ENCODE results near the gene STEAP3. TPM values are rescaled to one million over a fixed set of nuclear protein-coding genes. Genes with fewer than 3 reads are reported as not detected.

STEAP3 gene
- total RNA-seq, 2 donors from 2014 or later = 0.10 to 0.13 TPM

- no peaks in the 10 kb centered on the region for H3K9me3 ChIP-seq (ENCODE audit: control insufficient read depth, low read length, poor library complexity, severe bottlenecking)
- no peak for ATAC-seq
- H3K4me1 Mint-ChIP-seq = no peaks in the 10 kb centered on the region
- H3K27me3 Mint-ChIP-seq = peaks cover 31% of the 10 kb centered on the region
- DNase-seq = no peak
- no peak overlapping the region for H3K27ac Mint-ChIP-seq
- no peaks in the 10 kb centered on the region for H3K36me3 Mint-ChIP-seq (ENCODE audit: low read depth)
- H3K4me3 Mint-ChIP-seq = no peak overlapping the region
Measured at GRCh38 chr2:119190321-119191111, 33.1 kb upstream of the STEAP3 start.

DNA sequence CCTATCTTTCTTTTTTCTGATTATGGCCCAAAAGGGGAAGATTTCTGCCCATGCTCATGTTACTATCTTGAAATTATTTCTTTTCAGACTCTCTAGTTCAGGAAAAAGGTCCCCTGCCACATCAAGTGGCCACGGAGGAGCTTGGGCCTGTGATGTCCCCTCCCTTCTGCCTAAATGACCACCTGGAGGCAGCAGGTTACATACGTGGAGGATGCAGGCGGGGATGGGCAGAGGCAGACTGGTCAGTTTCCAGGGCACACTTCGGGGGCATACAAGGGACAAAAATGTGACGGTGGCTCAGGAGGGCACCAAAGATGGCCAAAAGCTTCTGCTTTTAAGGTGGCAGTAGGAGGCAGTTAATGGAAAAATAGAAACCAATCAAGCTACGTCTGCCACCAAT is 30.7 kb upstream of the STEAP3 start:
- ATAC-seq = no peak
- no peak overlapping the region for H3K4me3 Mint-ChIP-seq
- H3K36me3 Mint-ChIP-seq (ENCODE audit: low read depth) = no peaks in the 10 kb centered on the region
- no peaks in the 10 kb centered on the region for H3K4me1 Mint-ChIP-seq
- H3K27me3 Mint-ChIP-seq = peaks cover 30% of the 10 kb centered on the region
- no peaks in the 10 kb centered on the region for H3K9me3 ChIP-seq (ENCODE audit: control insufficient read depth, low read length, poor library complexity, severe bottlenecking)
- DNase-seq = no peak
- no peak overlapping the region for H3K27ac Mint-ChIP-seq

GRCh38 chr2:119195001-119195400 is 28.6 kb upstream of the STEAP3 start:
- Mint-ChIP-seq H3K36me3 (ENCODE audit: low read depth) (no peaks in the 10 kb centered on the region), H3K27ac (no peak overlapping the region), H3K27me3 (peaks cover 43% of the 10 kb centered on the region), H3K4me3 (no peak overlapping the region), H3K4me1 (no peaks in the 10 kb centered on the region)
- H3K9me3 ChIP-seq (ENCODE audit: control insufficient read depth, low read length, poor library complexity, severe bottlenecking) = no peaks in the 10 kb centered on the region
- no peak for ATAC-seq
- DNase-seq = no peak

DNA sequence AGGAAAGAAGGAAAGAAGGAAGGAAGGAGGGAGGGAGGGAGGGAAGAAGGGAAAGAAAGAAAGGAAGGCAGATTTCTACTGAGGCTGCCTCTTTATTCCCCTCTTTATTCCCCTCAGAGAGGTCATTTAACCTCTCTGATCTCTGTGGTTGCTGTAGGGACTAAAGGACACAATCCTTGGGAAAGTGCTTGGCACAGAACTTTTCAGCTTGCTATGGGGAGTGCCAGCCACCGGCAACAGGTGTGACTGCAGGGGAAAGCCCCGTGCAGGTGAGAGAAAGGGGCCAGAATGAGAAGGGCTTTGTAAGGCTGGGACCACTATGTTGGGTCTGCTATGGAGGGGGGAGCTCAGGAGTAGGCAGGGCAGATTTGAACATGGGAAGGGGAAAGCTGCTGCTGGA is 27.7 kb upstream of the STEAP3 start:
- no peak overlapping the region for H3K27ac Mint-ChIP-seq
- no peaks in the 10 kb centered on the region for H3K9me3 ChIP-seq (ENCODE audit: control insufficient read depth, low read length, poor library complexity, severe bottlenecking)
- DNase-seq (no peak), ATAC-seq (no peak)
- H3K27me3 Mint-ChIP-seq = peaks cover 39% of the 10 kb centered on the region
- no peaks in the 10 kb centered on the region for H3K4me1 Mint-ChIP-seq
- H3K4me3 Mint-ChIP-seq = no peak overlapping the region
- H3K36me3 Mint-ChIP-seq (ENCODE audit: low read depth) = no peaks in the 10 kb centered on the region

- H3K4me3 Mint-ChIP-seq = no peak overlapping the region
- H3K9me3 ChIP-seq (ENCODE audit: control insufficient read depth, low read length, poor library complexity, severe bottlenecking) = no peaks in the 10 kb centered on the region
- no peak overlapping the region for H3K27ac Mint-ChIP-seq
- ATAC-seq = no peak
- no peaks in the 10 kb centered on the region for H3K4me1 Mint-ChIP-seq
- DNase-seq = no peak
- no peaks in the 10 kb centered on the region for H3K36me3 Mint-ChIP-seq (ENCODE audit: low read depth)
- H3K27me3 Mint-ChIP-seq = peaks cover 43% of the 10 kb centered on the region
Measured at GRCh38 chr2:119196301-119197125, 27.1 kb upstream of the STEAP3 start.

DNA sequence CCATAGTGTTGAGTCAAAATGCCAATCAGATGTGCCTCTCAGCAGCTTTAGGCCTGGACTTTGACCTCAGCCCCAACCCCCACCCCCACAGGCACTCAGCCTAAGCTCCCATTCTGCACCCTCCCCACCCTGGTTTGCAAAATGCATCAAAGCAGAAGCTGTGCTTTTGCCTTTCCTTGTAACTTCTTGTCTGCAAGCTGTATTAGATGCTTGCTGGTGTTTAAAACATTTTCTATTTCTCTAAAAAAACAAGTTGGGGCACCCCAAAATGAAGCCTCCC is 26.6 kb upstream of the STEAP3 start:
- Mint-ChIP-seq H3K27me3 (peaks cover 38% of the 10 kb centered on the region), H3K36me3 (ENCODE audit: low read depth) (no peaks in the 10 kb centered on the region), H3K4me3 (no peak overlapping the region)

GRCh38 chr2:119197529-119198239 is 25.9 kb upstream of the STEAP3 start:
- H3K36me3 Mint-ChIP-seq (ENCODE audit: low read depth) = no peaks in the 10 kb centered on the region
- H3K27me3 Mint-ChIP-seq = peaks cover 37% of the 10 kb centered on the region
- no peak for ATAC-seq
- no peak overlapping the region for H3K4me3 Mint-ChIP-seq
- no peaks in the 10 kb centered on the region for H3K9me3 ChIP-seq (ENCODE audit: control insufficient read depth, low read length, poor library complexity, severe bottlenecking)
- H3K27ac Mint-ChIP-seq = no peak overlapping the region
- no peak for DNase-seq
- no peaks in the 10 kb centered on the region for H3K4me1 Mint-ChIP-seq

More for the DNA sequence above, 26.6 kb upstream of the STEAP3 start:
- H3K27ac Mint-ChIP-seq = no peak overlapping the region
- no peak for ATAC-seq
- H3K4me1 Mint-ChIP-seq = no peaks in the 10 kb centered on the region
- DNase-seq = no peak
- H3K9me3 ChIP-seq (ENCODE audit: control insufficient read depth, low read length, poor library complexity, severe bottlenecking) = no peaks in the 10 kb centered on the region

DNA sequence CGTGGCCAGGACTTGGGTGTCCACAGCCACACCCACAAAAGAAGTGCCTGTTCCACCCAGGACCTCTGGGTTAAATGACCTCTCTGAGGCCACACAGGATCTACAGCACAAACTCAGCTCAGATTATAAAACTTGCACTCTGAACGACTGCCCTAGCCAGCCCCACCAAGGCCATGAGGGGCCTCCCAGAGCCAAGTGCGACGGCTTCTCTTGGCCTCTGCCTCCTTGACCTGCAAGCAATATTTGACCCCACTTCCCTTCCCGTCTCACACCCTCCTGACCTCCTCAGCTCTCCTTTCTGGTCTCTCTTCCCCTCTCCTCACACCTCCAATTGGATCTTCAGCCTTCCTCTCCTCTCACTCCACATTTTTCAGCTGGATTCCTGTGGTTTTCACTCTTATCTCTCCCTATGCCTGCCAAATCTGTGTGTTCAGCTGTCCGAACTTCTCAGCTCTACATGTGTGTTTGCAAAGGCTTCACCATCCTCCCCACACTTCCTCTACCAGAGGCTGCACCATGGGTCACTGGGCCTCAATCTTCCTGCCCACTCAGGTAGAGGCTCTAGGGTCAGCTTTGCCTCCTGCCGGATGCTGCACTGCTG is 25.3 kb upstream of the STEAP3 start:
- Mint-ChIP-seq H3K36me3 (ENCODE audit: low read depth) (no peaks in the 10 kb centered on the region), H3K4me1 (no peaks in the 10 kb centered on the region), H3K4me3 (no peak overlapping the region), H3K27me3 (peaks cover 33% of the 10 kb centered on the region), H3K27ac (no peak overlapping the region)
- H3K9me3 ChIP-seq (ENCODE audit: control insufficient read depth, low read length, poor library complexity, severe bottlenecking) = no peaks in the 10 kb centered on the region
- ATAC-seq (no peak), DNase-seq (no peak)

GRCh38 chr2:119201815-119202214 is 21.8 kb upstream of the STEAP3 start:
- Mint-ChIP-seq H3K27ac (no peak overlapping the region), H3K4me1 (no peaks in the 10 kb centered on the region), H3K27me3 (peaks cover 27% of the 10 kb centered on the region), H3K4me3 (no peak overlapping the region), H3K36me3 (ENCODE audit: low read depth) (no peaks in the 10 kb centered on the region)
- DNase-seq (no peak), ATAC-seq (no peak)
- no peaks in the 10 kb centered on the region for H3K9me3 ChIP-seq (ENCODE audit: control insufficient read depth, low read length, poor library complexity, severe bottlenecking)

DNA sequence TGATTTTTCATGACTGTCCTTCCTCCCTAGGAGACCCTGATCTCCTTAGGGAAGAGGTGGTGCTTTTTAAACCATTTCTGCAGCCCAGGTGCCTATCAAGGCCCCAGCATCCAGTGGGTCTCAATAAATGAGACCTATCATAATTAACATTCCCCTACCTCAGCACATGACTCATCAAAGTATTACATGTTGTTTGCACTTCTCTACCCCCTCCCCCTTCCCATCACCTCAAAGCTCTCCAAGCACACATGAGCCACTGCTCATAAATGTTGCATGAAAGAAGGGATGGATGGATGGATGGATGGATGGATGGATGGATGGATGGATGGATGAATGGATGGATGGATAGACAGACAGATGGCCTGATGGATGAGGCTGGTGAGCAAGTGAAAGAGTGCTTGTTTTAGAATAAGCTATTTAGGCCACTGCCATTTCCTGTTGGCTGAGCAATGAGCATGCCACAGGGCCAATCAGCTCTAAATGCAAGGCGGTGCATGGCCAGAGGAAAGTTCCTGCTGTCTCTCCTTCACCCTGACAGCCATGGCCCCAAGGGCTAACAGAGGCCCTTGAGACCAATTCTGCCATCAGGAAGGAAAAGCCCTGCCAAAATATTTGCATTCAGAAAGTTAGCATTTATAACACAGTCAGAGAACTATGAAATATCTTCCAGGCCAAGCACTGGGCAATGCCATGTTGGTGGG is 20.9 kb upstream of the STEAP3 start:
- Mint-ChIP-seq H3K4me3 (no peak overlapping the region), H3K27me3 (peaks cover 27% of the 10 kb centered on the region)
- no peak for ATAC-seq

GRCh38 chr2:119204525-119204924 is 19.1 kb upstream of the STEAP3 start:
- Mint-ChIP-seq H3K4me3 (no peak overlapping the region), H3K36me3 (ENCODE audit: low read depth) (no peaks in the 10 kb centered on the region), H3K4me1 (no peaks in the 10 kb centered on the region), H3K27ac (no peak overlapping the region), H3K27me3 (peaks cover 22% of the 10 kb centered on the region)
- DNase-seq (no peak), ATAC-seq (no peak)
- H3K9me3 ChIP-seq (ENCODE audit: control insufficient read depth, low read length, poor library complexity, severe bottlenecking) = no peaks in the 10 kb centered on the region

More for the DNA sequence above, 20.9 kb upstream of the STEAP3 start:
- Mint-ChIP-seq H3K27ac (no peak overlapping the region), H3K36me3 (ENCODE audit: low read depth) (no peaks in the 10 kb centered on the region), H3K4me1 (no peaks in the 10 kb centered on the region)
- DNase-seq = no peak
- H3K9me3 ChIP-seq (ENCODE audit: control insufficient read depth, low read length, poor library complexity, severe bottlenecking) = no peaks in the 10 kb centered on the region

DNA sequence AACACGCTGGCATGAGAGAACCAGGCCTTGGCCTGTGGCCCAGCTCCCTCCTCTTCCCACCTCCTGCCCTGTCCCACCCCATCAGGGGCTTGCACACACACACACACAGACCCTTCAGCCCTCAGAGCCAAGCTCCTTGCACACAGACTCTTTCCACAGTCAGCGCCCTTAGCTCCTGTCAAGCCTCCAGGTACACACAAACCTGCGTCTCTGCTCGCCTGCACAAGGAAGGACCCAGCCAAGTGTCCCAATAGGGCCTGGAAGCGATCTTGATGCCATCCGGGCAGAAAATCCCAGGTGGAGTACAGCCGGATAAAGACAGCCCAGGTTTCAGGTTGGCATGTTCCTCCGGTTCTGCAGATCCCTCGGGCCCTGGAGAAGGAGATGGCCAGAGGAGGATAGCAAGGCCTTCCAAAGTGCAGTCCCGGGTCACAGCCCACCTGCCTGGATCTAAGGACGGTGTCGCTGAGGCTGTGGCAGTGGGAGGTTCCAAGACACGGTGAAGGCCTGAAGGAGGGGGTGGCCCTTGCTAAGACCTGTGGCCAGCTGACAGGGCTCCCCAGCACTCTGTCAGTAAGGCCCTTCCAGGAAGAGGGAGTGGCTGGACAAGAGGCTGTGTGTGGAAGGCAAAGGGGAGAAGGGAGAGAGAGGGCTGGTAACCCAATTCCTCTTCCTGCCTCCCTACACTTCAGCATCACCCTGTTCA is 18.5 kb upstream of the STEAP3 start:
- no peaks in the 10 kb centered on the region for H3K9me3 ChIP-seq (ENCODE audit: control insufficient read depth, low read length, poor library complexity, severe bottlenecking)
- Mint-ChIP-seq H3K27me3 (peaks cover 19% of the 10 kb centered on the region), H3K36me3 (ENCODE audit: low read depth) (no peaks in the 10 kb centered on the region), H3K4me1 (no peaks in the 10 kb centered on the region), H3K4me3 (no peak overlapping the region), H3K27ac (no peak overlapping the region)
- no peak for ATAC-seq
- no peak for DNase-seq

Measured in T-helper 17 cell (primary cell).